BLaER1 treated with 17β-estradiol and CSF1 and Interleukin-3, amounts not matched to agents 10 nM and 100 nM (cell line): ENCODE results near the gene XIST.
"Not testable (repeated sequence)": the region's sequence is repeated elsewhere in the genome, so short reads cannot be mapped to it uniquely, and the experiment has no call there.

Experiments
- H3K27ac ChIP-seq, 11 experiments: shearing (Covaris generic); formaldehyde crosslinking; 2 replicates each; pipeline ENCODE4 v1.8.1; 2022
- H3K27me3 ChIP-seq, 11 experiments: shearing (Covaris generic); formaldehyde crosslinking; 2 replicates each; pipeline ENCODE4 v1.8.1; 2022
- H3K36me3 ChIP-seq, 11 experiments: shearing (Covaris generic); formaldehyde crosslinking; 2 replicates each; pipeline ENCODE4 v1.8.1; 2022
- H3K4me1 ChIP-seq, 10 experiments: shearing (Covaris generic); formaldehyde crosslinking; 2 replicates each; pipeline ENCODE4 v1.8.1; 2022
- H3K4me2 ChIP-seq, 11 experiments: shearing (Covaris generic); formaldehyde crosslinking; 2 replicates each; pipeline ENCODE4 v1.8.1; 2022
- H3K4me3 ChIP-seq, 10 experiments: shearing (Covaris generic); formaldehyde crosslinking; 2 replicates each; pipeline ENCODE4 v1.8.1; 2022
- H3K9ac ChIP-seq, 11 experiments: shearing (Covaris generic); formaldehyde crosslinking; 2 replicates each; pipeline ENCODE4 v1.8.1; 2022
- H3K9me3 ChIP-seq, 11 experiments: shearing (Covaris generic); formaldehyde crosslinking; replicated peaks in 1 of 11; 2 replicates each; pipeline ENCODE4 v1.8.1; 2022
- H4K20me1 ChIP-seq, 11 experiments: shearing (Covaris generic); formaldehyde crosslinking; 2 replicates each; pipeline ENCODE4 v1.8.1; 2022
- Cebpa-rat ChIP-seq, 11 experiments: shearing (Covaris generic); IDR thresholded peaks; 2 replicates each; pipeline ENCODE4 v1.8.1; 2022

The XIST gene

GRCh38 chrX:73823473-73824004 lies 29.0 kb downstream of the XIST start:
- Histone ChIP-seq H3K4me2 (no peak overlapping the region), H4K20me1 (peaks cover 82 to 100% (median 99%) of the 10 kb centered on the region in 11 experiments), H3K27me3 (no peaks in the 10 kb centered on the region), H3K9me3 (no peaks in the 10 kb centered on the region), H3K27ac (no peak overlapping the region), H3K4me3 (no peak overlapping the region), H3K4me1 (no peaks in the 10 kb centered on the region), H3K9ac (no peak overlapping the region), H3K36me3 (peaks cover 47 to 83% (median 70%) of the 10 kb centered on the region in 11 experiments)
- TF ChIP-seq Cebpa-rat (IDR thresholded peaks at IDR 0.05) = no peak

- Histone ChIP-seq H3K27me3 (no peaks in the 10 kb centered on the region), H4K20me1 (peaks cover 74 to 100% (median 91%) of the 10 kb centered on the region in 11 experiments; a peak in 21 of 22 replicates), H3K36me3 (peaks cover 41 to 76% (median 62%) of the 10 kb centered on the region in 11 experiments), H3K27ac (no peak overlapping the region), H3K4me3 (no peak overlapping the region), H3K9me3 (no peaks in the 10 kb centered on the region), H3K9ac (no peak overlapping the region), H3K4me2 (no peak overlapping the region), H3K4me1 (no peaks in the 10 kb centered on the region)
- TF ChIP-seq Cebpa-rat (IDR thresholded peaks at IDR 0.05) = no peak
These were observed 29.7 kb downstream of the XIST start for GRCh38 chrX:73822775-73823174.

GRCh38 chrX:73821921-73822559 lies 30.5 kb downstream of the XIST start:
- Histone ChIP-seq H3K27ac (no peak overlapping the region), H3K9ac (no peak overlapping the region), H4K20me1 (peaks cover 67 to 99% (median 84%) of the 10 kb centered on the region in 11 experiments; a peak in 21 of 22 replicates), H3K27me3 (no peaks in the 10 kb centered on the region), H3K9me3 (no peaks in the 10 kb centered on the region), H3K4me3 (no peak overlapping the region), H3K4me1 (no peaks in the 10 kb centered on the region), H3K36me3 (peaks cover 37 to 68% (median 55%) of the 10 kb centered on the region in 11 experiments), H3K4me2 (no peak overlapping the region)
- TF ChIP-seq Cebpa-rat (IDR thresholded peaks at IDR 0.05) = no peak

GRCh38 chrX:73819864-73820558 lies 32.5 kb downstream of the XIST start:
- H3K27ac ChIP-seq, H3K4me2 ChIP-seq, H3K4me3 ChIP-seq, H3K27me3 ChIP-seq, H3K4me1 ChIP-seq, H3K9ac ChIP-seq, H3K9me3 ChIP-seq: not testable (repeated sequence)
- peaks cover 17 to 48% (median 34%) of the 10 kb centered on the region in 11 experiments; a peak in 20 of 22 replicates for H3K36me3 ChIP-seq
- peaks cover 46 to 79% (median 64%) of the 10 kb centered on the region in 11 experiments; a peak in 20 of 22 replicates for H4K20me1 ChIP-seq

- Histone ChIP-seq H3K36me3 (peaks cover 14 to 33% (median 25%) of the 10 kb centered on the region in 11 experiments; a peak in 20 of 22 replicates), H3K4me1 (no peaks in the 10 kb centered on the region), H3K9ac (no peak overlapping the region), H3K27me3 (no peaks in the 10 kb centered on the region), H3K4me2 (no peak overlapping the region), H4K20me1 (peaks cover 31 to 63% (median 48%) of the 10 kb centered on the region in 11 experiments; a peak in 20 of 22 replicates), H3K27ac (no peak overlapping the region), H3K4me3 (no peak overlapping the region), H3K9me3 (no peaks in the 10 kb centered on the region)
- TF ChIP-seq Cebpa-rat (IDR thresholded peaks at IDR 0.05) = no peak
These were observed 34.1 kb downstream of the XIST start for GRCh38 chrX:73818200-73819116.

GRCh38 chrX:73817393-73818199 lies 34.9 kb downstream of the XIST start:
- Histone ChIP-seq H3K4me2 (no peak overlapping the region), H3K4me1 (no peaks in the 10 kb centered on the region), H4K20me1 (peaks cover 22 to 54% (median 40%) of the 10 kb centered on the region in 11 experiments; a peak in 20 of 22 replicates), H3K27ac (no peak overlapping the region), H3K9me3 (no peaks in the 10 kb centered on the region), H3K9ac (no peak overlapping the region), H3K27me3 (no peaks in the 10 kb centered on the region), H3K36me3 (peaks cover 6 to 24% (median 17%) of the 10 kb centered on the region in 11 experiments; a peak in 20 of 22 replicates), H3K4me3 (no peak overlapping the region)
- TF ChIP-seq Cebpa-rat (IDR thresholded peaks at IDR 0.05) = no peak

- Histone ChIP-seq H3K9me3 (no peaks in the 10 kb centered on the region), H3K4me2 (no peak overlapping the region), H3K9ac (no peak overlapping the region), H3K4me3 (no peak overlapping the region), H3K4me1 (no peaks in the 10 kb centered on the region), H4K20me1 (peaks cover 0 to 1% (median 0%) of the 10 kb centered on the region in 11 experiments; a peak in 3 of 22 replicates), H3K27me3 (no peaks in the 10 kb centered on the region), H3K36me3 (no peaks in the 10 kb centered on the region), H3K27ac (no peak overlapping the region)
- TF ChIP-seq Cebpa-rat (IDR thresholded peaks at IDR 0.05) = no peak
These were observed 40.3 kb downstream of the XIST start for GRCh38 chrX:73812256-73812655.

GRCh38 chrX:73804109-73804508 lies 48.4 kb downstream of the XIST start:
- not testable (repeated sequence) for H3K27me3 ChIP-seq, H3K9ac ChIP-seq, H3K4me1 ChIP-seq, H3K4me2 ChIP-seq, H3K36me3 ChIP-seq, H3K4me3 ChIP-seq, H4K20me1 ChIP-seq, H3K27ac ChIP-seq
- peaks cover 7 to 39% (median 16%) of the 10 kb centered on the region in 11 experiments; a peak in 18 of 22 replicates for H3K9me3 ChIP-seq
